ENCODE data around the gene MACROD2. TPM values are rescaled to one million over a fixed set of nuclear protein-coding genes. Genes with fewer than 3 reads are reported as not detected.

The MACROD2 gene
- total RNA-seq, 2 donors from 2014 or later: 0.95 to 4.2 TPM

- Histone ChIP-seq H3K36me3 (no peaks in the 10 kb centered on the region), H3K9me3 (no peaks in the 10 kb centered on the region), H3K27ac (no peak overlapping the region), H3K4me1 (ENCODE audit: control insufficient read depth in 1 of 2, low read depth in 2 of 2) (peaks cover 0 to 12% of the 10 kb centered on the region in 2 donors), H3K27me3 (replicated peaks; ENCODE audit: insufficient read depth) (no peaks in the 10 kb centered on the region), H3K4me3 (no peak overlapping the region)
- no peak for DNase-seq (ENCODE audit: low spot score)
- TF ChIP-seq, protein P1, sequence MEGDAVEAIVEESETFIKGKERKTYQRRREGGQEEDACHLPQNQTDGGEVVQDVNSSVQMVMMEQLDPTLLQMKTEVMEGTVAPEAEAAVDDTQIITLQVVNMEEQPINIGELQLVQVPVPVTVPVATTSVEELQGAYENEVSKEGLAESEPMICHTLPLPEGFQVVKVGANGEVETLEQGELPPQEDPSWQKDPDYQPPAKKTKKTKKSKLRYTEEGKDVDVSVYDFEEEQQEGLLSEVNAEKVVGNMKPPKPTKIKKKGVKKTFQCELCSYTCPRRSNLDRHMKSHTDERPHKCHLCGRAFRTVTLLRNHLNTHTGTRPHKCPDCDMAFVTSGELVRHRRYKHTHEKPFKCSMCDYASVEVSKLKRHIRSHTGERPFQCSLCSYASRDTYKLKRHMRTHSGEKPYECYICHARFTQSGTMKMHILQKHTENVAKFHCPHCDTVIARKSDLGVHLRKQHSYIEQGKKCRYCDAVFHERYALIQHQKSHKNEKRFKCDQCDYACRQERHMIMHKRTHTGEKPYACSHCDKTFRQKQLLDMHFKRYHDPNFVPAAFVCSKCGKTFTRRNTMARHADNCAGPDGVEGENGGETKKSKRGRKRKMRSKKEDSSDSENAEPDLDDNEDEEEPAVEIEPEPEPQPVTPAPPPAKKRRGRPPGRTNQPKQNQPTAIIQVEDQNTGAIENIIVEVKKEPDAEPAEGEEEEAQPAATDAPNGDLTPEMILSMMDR (IDR thresholded peaks at IDR 0.05): no peak
- no peak for ATAC-seq (ENCODE audit: insufficient number of reproducible peaks, low FRiP score, low read depth)
Observed at GRCh38 chr20:15911581-15911980, 1916.3 kb downstream of the MACROD2 start.

- Histone ChIP-seq H3K27ac (no peak overlapping the region), H3K9me3 (no peaks in the 10 kb centered on the region), H3K4me3 (no peak overlapping the region), H3K27me3 (replicated peaks; ENCODE audit: insufficient read depth) (no peaks in the 10 kb centered on the region), H3K4me1 (ENCODE audit: control insufficient read depth in 1 of 2, low read depth in 2 of 2) (peaks cover 3 to 29% of the 10 kb centered on the region in 2 donors), H3K36me3 (no peaks in the 10 kb centered on the region)
- DNase-seq (ENCODE audit: low spot score): no peak
- TF ChIP-seq, protein P1 (IDR thresholded peaks at IDR 0.05): no peak
- no peak for ATAC-seq (ENCODE audit: insufficient number of reproducible peaks, low FRiP score, low read depth)
Observed at GRCh38 chr20:15913391-15914025, 1918.2 kb downstream of the MACROD2 start.

GRCh38 chr20:15916623-15917022 is 1921.3 kb downstream of the MACROD2 start:
- Histone ChIP-seq H3K4me3 (no peak overlapping the region), H3K36me3 (no peaks in the 10 kb centered on the region), H3K27ac (peak overlapping the region in 1 of 2 donors; percentile 12), H3K9me3 (no peaks in the 10 kb centered on the region), H3K4me1 (ENCODE audit: control insufficient read depth in 1 of 2, low read depth in 2 of 2) (peaks cover 3 to 29% of the 10 kb centered on the region in 2 donors), H3K27me3 (replicated peaks; ENCODE audit: insufficient read depth) (no peaks in the 10 kb centered on the region)
- ATAC-seq (ENCODE audit: insufficient number of reproducible peaks, low FRiP score, low read depth): no peak
- no peak for DNase-seq (ENCODE audit: low spot score)
- TF ChIP-seq, protein P1 (IDR thresholded peaks at IDR 0.05): no peak

DNA sequence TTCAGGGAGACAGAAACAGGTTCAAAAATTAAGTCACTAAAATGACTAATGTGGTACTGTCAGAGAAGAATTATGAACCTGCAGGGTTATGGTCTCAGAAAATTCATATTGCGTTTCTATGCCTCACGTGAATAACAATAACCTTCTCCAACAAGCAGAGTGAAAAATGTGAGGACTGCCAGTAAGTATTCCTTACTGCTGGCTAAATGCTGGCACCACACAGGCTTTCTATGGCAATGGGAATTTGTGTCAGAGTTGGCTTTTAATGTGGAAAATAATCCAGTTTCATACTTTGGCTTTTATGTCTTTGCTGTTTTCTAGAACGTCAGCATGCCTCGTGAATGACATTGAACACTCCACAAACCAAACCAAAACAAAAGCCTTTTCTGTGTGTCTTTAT is 1922.0 kb downstream of the MACROD2 start:
- no peaks in the 10 kb centered on the region for H3K36me3 ChIP-seq
- peak overlapping the region in 1 of 2 donors; percentile 12 for H3K27ac ChIP-seq
- TF ChIP-seq, protein P1 (IDR thresholded peaks at IDR 0.05): no peak
- DNase-seq (ENCODE audit: low spot score): no peak
- H3K9me3 ChIP-seq: no peaks in the 10 kb centered on the region
- no peaks in the 10 kb centered on the region for H3K27me3 ChIP-seq (replicated peaks; ENCODE audit: insufficient read depth)
- H3K4me3 ChIP-seq: no peak overlapping the region
- no peak for ATAC-seq (ENCODE audit: insufficient number of reproducible peaks, low FRiP score, low read depth)
- peaks cover 3 to 29% of the 10 kb centered on the region in 2 donors for H3K4me1 ChIP-seq (ENCODE audit: control insufficient read depth in 1 of 2, low read depth in 2 of 2)

- Histone ChIP-seq H3K4me1 (ENCODE audit: control insufficient read depth in 1 of 2, low read depth in 2 of 2) (peaks cover 3 to 26% of the 10 kb centered on the region in 2 donors), H3K9me3 (no peaks in the 10 kb centered on the region), H3K27ac (no peak overlapping the region), H3K36me3 (no peaks in the 10 kb centered on the region), H3K4me3 (no peak overlapping the region), H3K27me3 (replicated peaks; ENCODE audit: insufficient read depth) (no peaks in the 10 kb centered on the region)
- ATAC-seq (ENCODE audit: insufficient number of reproducible peaks, low FRiP score, low read depth) (no peak), DNase-seq (ENCODE audit: low spot score) (no peak)
- TF ChIP-seq, protein P1 (IDR thresholded peaks at IDR 0.05): no peak
Observed at GRCh38 chr20:15918631-15919030, 1923.3 kb downstream of the MACROD2 start.
